Amniotic stem cell (primary cell): Measurements from ENCODE around the gene ANKRD35.

Experiments used
- DNase-seq: peaks from one replicate; lab custom pipeline; 2025; lab: John Stamatoyannopoulos, UW

ANKRD35 gene

DNA sequence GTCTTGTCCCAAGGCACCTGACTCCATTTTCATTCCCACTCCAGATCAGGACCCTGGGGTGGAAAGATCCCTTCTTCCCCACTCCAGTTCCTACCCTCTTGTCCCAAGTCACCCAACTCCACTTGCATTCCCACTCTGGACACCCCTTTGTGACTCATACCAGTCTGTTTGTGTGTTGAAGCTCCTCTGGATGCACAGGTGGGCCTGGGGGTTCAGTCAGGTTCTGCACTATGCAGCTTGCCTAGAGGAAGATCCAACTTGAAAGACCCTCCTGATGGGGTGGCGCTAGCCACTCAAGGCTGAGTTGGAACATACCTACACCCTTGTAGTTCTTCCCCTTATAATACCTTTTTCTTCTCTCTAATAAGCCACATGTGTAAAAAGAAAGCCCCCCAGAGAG is 9.8 kb upstream of the ANKRD35 start:
- no peak for DNase-seq

DNA sequence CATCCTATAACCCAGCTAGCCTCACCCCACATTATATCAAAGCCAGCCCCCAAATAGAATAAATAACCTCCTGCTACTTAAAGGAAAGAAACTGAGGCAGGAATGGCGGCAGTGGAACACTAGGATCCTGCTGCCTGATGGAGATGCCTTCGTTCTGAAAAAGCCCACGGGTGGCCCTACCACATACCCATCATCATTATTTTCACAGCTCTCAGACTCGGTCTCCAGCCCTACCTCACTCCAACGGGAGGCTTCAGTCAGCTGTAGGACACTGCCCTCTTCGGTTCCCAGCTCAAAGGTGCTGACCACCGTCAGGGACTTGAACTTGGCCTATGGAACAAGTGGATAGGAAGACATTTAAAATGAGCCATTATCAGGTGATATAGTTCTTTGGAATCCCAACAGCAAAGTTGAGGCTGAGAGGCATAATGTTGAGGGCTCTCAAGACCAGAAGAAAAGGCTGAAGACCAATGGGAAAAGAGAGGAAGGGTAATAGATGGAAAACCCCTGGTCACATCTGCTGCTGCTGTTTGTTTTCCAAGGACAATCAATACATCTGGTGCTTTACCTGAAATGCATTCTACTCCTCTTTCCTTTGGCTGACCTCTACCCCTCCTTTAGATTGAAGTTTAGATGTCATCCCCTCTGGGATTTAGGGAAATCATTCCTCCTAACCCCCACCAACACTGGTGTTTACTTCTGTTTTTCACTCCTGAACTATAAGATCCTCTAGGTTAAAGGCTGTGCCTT is 7.8 kb upstream of the ANKRD35 start:
- DNase-seq: no peak

DNA sequence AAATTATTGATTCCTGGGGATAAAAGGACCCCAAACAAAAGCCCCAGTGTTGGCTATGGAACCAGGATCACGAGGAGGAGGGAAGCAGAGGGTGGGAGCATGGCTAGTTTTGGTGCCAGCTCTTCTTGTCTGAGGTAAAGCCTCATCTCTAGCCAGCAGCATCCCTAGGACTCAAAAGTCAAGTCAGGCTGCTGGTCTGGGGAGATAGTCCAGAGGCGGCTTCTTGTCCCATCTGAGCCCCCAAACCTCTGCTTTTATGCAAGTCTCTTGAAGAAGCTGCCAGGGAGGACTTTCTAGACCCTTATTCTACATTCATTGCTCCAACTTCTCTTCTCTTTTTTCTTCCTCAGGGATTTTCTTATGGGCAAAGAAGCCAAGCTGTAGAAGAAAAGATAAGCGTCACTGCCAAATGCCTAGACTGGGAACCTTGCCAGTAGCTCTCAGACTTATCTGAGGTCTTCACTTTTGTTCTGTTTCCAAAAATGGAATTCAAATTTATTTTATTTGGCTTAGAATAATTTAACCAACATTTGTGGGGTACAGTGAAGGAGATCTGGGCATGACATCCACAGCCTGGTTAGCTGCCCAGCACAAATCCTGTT is 6.9 kb upstream of the ANKRD35 start:
- no peak for DNase-seq

DNA sequence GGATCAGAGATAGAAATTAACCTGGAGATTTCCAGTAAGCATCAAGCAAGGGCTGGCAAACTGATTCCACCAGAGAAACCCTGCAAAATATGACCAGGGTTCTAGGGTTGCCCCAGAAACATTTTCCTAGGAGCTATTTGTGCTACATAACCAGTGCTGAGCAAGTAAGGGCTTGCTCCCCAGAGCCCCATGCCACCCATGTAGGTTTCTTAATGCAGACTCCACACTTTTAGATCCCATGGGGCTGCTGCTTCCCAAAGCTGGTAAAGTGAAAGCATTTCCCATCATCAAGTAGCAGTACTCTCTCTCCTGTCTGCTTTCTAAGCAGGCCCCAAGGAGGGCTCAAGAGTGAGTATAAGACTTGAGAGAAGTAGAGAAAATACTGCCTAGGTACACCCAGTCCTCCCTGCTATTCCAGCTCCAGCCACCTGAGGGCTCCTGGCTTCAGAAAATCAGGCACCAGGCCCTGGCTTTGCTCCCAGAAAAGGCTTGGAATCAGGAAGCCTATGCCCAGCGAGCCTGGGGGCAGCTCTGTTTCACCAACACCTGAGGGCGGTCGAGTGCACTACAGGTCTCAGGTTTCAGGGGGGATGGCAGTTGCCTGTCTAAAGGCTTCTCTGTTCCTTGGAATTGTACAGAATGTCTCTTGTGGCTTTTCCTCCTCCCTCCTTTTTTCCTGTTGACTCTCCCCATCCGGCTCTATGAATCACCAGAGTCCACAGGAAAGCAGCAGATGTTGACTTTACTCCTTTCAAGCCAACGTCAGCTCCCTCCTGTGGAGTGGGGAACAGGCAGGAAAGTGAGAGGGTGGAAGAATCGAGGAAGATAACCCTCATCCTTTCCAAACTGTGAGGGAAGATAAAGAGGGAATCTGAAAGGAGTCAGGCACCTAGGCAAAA is 6.2 kb upstream of the ANKRD35 start:
- peak; percentile 93 for DNase-seq

DNA sequence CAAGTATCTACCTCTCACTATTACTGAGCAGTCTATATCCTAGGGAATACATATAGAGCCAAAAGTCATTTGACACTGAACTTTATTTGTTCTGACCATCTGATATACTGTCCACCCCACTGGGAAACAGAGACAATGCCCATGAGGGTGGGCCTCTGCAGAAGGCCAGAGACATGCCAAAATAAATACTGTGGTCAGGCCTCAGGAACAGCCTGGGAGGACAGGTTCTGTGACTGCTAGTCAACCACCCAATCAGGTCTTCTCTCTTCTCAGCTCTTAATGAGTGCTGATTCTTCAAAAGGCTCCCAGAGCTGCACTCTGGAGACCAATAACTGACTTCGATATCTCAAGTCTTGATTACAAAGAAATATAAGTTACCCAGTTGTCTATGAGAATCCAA is 5.5 kb upstream of the ANKRD35 start:
- no peak for DNase-seq

DNA sequence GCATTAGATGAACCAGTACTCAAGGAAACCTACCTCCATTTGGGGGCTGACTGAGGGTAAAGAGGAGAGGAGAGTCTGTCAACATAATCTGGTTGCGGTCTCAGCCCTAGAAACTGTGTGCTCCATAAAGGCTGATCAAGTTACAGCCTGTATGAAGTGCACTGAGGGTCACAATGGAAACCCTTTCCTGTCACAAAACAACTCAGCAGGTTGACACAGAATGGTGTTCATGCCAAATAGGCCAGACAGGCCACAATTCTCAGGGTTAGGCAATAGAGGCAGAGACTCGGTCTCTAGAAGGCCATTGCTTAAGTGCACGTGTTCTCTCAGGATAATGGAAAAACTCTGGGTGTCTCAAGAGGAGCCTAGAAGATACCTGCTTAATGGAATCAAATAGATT is 4.1 kb upstream of the ANKRD35 start:
- DNase-seq: no peak

DNA sequence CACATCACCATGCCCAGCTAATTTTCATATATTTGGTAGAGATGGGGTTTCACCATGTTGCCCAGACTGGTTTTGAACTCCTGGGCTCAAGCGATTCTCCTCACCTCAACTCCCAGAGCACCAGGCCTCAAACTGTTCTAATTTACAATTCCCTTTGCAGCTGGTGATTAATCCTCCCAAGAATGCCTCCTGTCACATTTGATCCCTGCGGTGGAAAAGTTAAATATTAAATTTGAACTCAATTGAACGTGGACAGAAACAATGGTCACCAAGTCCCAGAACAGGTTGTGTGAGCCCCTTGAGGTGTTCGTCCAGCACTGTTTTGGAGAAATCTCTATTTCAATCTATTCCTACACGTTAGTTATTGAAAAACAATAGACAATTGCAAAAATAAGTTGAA is 2.0 kb upstream of the ANKRD35 start:
- DNase-seq: no peak

DNA sequence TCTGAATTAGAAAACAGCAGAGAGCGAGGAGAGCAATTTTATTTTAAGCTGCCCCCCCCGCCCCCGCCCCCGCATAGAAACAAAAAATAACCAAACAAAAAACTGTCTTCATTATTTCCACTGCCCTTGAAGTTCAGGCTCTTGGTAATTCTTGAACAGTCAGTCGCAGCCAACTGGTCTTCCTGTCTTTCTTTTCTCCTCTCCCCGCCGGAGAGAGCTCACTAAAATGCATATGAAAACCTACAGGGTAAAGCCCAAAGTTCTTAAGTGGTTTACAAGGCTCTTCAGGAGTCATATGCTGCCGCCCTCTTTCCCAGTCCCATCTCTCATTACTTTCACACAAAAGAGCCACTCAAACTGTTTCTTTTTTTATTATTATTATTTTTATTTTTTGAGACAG is 1.1 kb upstream of the ANKRD35 start:
- DNase-seq: no peak

DNA sequence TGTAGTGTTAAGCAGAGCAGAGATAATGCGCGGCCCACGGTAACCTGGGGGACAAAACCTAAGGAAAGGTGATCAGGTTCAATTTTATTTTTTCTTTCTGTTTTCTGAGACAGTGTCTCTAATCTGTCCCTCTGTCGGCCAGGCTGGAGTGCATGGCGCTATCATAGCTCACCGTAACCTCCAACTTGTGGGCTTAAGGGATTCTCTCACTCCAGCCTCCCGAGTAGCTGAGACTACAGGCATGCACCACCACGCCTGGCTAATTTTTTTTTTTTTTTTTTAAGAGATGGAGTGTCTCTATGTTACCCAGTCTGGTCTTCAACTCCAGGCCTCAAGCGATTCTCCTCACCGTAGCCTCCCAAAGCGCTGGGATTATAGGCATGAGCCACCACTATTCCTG is 724 bp upstream of the ANKRD35 start:
- no peak for DNase-seq

DNA sequence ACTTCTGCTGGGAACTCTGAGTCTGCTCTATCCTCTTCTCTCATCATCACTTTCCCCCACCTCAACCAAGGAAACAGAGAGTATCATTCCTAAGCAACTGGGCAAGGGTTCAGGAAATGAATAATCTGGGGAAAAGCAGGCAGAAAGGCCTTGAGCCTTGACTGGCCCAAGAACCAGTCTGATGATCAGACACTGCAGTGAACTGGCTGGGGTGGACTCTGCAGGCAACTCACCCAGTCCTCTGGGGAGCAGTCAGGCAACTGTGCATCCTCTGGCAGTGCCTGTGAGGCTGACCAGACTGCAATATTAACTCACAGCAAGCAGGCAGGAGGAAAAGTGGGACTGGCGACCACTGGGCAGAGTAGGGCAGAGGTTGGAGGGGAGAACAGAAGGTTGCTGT is 991 bp downstream of the ANKRD35 start:
- no peak for DNase-seq

DNA sequence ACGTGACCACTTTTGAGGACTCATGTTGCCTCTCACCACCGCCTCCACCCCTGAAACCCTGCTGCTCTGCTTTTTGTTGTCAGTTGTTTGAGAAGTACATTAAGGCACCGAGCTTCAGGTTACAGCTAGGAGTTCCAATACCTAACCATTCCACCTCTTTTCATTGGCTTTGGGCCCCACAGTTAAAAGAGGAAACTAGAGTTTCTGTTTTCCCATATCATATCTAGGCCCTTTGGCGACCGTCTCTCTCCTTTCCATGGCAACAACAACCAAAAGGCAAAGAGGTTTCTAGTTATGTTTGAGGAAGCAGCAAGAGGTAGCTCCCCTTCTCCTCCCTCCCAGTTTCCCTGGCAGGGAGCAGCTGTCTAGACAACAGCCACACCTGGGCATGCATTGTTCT is 5.9 kb downstream of the ANKRD35 start:
- no peak for DNase-seq

DNA sequence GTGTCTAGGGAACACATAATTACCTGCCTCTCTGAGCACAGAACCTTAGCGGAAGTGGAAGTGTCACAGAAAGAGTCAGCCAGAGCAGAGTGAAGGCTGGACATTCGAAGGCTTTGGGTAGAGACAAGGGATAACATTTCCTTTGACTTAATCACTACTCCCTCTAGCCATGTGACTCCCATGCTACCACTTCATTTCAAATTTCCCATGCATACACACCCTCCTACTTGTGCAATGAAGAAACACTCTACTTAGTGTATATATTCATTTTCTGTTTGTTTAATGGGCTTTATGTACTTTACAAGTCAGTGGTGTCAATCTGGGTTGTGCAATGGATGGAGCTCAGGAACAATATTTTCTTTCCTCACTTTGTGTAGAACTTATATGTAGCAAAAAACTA is 6.9 kb downstream of the ANKRD35 start:
- no peak for DNase-seq

DNA sequence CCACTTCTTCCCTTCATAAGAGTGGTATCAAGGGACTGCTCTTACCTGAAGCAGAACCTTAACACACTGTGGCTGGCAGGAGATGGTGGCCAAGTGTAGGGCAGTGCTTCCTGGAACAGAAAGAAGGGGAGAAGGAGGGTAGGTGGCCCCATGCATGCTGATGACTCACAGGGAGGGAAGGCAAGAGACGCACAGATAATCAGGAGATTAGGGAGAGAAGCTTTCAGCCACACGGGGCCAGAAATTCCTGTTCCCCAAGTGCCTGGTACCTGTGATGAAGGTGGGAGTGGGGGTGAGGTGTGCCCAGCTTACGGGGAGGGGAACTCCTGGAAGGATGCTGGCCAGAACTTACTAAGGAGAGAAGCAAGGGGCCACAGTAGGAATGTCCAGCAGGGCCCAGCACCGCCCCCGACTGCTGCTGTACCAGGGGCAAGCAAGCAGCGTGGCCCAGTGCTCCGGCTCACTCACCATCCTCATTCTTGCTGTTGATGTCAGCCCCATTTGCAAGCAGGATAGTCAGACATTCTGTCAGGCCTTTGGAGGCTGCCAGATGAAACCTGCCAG is 7.7 kb downstream of the ANKRD35 start:
- no peak for DNase-seq

DNA sequence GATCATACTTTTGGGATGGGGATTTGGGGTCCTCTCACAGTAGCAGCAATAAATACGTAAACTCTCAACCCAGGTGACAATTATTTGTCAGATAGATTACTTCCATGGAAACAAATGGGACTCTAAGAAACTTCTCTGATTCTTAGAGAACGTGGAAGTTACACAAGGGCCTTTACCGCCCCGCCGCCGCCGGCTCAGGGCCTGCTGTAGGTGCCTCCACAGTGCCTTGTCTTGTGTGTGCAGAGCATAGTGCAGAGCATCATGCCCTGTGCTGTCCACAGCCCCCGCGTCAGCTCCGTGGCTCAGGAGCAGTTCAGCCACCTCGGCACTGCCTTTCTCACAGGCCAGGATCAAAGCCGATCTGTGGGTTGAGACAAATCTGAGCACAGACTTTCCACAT is 11.0 kb downstream of the ANKRD35 start:
- DNase-seq: no peak

DNA sequence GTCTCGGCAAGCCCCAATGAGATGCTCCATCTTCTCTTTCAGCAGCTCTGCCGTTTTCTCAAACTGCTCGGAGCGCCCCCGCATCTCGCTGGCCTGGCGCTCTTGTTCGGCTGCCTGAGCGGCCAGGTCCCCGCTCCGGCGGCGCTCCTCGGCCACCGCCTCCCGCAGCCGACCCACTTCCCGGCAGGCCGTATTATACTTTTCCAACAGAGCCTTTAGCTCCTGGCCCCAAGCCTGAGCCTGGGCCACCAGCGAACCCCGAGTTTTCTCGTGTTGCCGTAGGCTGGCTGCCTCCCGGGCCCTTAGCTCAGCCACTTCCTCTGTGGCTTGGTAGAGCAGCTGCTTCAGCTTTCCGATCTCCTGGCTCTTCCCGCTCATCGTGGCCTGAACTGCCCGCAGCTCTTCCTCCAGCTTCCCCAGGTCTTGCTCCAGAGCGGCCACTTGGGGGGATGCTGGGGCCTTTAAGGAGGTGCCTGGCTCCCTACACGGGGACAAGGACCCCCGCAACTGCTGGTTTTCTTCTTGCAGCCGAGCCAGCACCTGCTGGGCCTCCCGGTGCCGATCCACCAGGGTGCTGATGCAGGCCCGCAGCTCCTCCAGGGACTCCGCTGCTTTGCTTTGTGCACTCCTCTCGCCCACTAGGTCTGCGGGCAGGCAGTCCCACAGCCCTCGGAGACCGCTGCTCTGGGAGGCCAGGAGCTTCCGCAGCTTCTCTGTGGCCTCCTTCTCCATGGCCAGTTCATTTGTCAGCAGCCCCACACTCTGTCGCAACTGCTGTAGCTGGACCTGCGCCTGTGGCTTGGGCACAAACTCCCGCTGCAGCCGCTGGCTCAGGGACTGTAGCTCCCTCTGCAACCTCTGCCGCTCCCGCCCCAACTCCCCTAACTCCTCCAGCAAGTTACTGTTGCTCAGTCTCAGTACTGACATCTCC is 13.4 kb downstream of the ANKRD35 start:
- no peak for DNase-seq

DNA sequence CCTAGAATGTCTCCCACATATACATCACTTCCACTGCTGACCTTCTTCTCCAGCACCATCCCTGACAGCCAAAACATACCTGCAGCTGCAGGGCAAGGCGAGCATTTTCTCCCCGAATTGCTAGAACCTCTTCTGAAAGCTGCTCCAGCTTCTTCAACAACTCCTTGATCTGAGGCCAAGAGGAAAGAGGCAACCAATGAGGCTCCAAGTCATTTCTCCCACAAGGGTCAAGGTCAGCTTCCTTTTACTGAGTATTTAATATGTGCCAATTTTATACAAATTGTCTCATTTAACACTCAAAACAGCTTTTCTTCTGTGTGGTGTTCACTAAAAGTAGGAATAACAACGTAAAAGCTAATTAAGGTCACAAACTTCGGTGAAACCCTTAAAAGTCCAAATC is 17.4 kb downstream of the ANKRD35 start:
- DNase-seq: no peak

DNA sequence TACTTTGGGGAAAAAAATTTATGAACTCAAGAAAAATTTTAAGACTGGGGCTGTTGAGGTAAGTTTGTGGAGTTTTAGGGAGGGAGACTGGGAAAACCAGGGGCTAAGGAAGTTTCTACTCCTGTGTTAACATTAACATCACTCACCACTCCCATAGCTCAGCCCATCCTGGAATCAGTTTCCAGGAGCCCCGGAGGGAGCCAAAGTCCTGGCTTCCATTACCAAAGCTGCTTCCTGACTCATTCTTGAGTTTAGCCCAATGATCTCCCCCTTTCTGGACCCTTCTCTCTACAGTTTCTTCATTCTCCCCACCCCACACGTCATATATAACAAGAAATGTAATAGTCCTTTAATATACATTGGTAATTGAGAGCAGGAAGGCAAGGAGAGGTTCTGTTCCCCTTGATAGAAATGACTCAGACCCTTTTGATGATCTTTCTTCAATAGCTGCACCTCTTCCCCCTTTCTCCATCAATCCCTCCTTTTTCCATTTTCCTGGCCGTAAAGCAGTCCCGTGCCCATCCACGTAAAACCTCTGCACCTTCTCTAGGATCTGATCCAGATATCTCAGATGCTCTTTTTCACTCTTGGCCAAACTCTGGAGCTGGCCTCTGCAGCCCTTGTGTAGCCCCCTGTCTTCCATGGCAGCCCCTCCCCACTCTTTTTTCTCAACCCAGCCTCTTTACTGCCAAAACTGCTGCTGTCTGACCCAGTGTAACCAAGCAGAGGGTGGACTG is 22.2 kb downstream of the ANKRD35 start:
- DNase-seq: no peak

DNA sequence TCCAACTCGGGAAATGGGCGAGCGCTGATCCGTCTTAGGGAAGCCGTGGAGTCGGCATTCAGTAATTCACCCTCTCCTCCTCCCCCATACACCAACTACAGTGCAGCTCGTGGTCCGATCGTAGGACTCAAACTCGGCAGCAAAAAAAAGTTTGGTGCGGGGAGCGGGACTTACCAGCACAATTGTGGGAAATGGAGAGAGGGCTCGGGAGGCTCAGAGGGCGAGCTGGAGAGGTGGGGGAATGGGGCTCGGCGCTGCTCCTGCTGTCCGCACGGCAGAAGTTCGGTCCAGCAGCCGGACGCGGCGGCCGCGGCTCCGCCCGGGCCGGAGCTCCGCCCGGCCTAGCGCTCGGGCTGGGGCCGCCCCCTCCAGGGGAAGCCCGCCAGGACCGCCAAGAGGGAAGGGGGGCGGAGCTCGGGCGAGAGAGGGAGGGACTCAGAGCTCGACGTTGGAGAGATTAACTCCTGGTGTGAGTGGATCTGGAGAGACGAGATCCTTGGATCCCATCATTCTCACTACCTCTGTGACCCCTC is 26.1 kb downstream of the ANKRD35 start:
- DNase-seq: peak; percentile 90

DNA sequence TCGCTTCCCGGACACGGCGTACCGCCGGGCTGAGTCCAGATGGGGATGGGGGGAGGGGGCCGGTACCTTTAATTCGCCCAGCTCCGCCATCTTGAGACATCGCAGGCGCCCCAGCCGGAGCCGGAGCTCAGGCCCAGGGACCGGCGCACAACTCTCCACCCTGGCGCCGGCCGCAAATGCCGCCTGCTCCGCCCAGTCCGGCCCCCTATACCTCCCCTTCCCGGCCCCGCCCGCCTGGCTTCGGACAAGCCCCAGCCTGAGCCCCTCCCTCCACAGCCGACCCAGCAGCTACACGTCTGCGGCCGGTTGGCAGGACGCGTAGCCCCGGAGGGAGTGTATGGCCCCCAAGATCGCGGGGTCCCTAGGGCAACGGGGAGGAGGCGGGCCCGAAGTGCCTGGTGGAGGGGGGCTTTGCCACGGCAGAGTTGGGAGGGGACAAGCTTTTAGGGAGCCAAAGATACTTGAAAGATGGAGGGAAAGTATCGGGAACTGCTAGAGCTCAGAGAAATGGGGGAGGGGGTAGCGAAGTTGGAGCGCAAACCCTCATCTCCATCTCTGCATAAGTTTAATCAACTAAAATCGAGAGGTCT is 26.7 kb downstream of the ANKRD35 start, which contains the start of gene PIAS3:
PIAS3 (minus strand) TSS at position 181 of the 590 bp plus-strand sequence; CDS start at position 90, 91 bp downstream.
- DNase-seq: peak; percentile 92
